GM19043 (cell line): ENCODE results near the gene CLDN24.

Source experiments
- ATAC-seq: cut with Tn5 transposase; IDR thresholded peaks from one replicate; pipeline ENCODE4 v1.9.1; 2021; ENCODE audit warnings: low read depth; ENCODE audit not compliant: unreplicated experiment

The CLDN24 gene

DNA sequence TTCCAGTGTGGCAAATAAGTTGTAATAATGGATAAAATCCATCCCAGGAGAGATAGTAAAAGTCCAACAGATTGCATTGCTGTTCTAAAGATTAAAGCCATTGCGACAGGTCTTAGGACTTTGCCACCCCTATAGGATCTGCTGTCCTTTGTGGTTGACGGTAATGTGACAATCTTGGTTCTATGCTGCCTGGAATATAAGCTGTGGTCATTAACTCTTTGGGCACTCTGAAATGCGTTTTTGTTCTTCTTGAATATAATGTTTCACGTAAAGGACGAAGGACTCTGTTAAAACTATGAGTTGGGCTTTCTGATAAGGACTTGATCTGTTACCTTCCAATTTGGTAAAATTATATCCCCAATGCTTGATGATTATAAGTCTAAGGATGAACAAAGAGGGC lies at the start of gene CLDN24:
Gene CLDN24 (minus strand): TSS at position 101 of the 400 bp plus-strand sequence. CDS start 0 bp downstream, at position 101.
- ATAC-seq = no peak

- ATAC-seq = no peak
These were observed 48.6 kb upstream of the CLDN24 start for GRCh38 chr4:183370786-183371185.

GRCh38 chr4:183369073-183369472 lies 46.8 kb upstream of the CLDN24 start:
- ATAC-seq = no peak

GRCh38 chr4:183366206-183366835 lies 44.1 kb upstream of the CLDN24 start:
- ATAC-seq = no peak

DNA sequence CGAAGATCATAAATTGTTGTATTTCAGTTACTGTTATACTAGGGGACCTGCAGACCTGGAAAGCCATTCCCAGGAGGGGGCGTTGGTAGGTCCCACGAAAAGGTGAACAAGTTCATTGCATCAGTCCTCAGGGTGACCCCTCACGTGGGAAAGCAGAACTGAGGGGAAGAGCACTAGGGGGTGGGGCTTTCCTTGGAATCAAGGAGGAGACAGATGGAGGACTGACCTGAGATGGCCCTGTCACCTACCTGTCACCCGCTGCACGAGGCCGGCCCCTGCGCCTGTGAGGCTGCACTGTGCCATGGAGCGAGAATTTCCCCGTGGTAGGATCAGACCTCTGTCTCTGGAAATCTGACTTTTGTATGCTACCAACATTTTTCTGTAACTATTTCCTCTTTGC lies 41.8 kb upstream of the CLDN24 start:
- ATAC-seq = no peak

DNA sequence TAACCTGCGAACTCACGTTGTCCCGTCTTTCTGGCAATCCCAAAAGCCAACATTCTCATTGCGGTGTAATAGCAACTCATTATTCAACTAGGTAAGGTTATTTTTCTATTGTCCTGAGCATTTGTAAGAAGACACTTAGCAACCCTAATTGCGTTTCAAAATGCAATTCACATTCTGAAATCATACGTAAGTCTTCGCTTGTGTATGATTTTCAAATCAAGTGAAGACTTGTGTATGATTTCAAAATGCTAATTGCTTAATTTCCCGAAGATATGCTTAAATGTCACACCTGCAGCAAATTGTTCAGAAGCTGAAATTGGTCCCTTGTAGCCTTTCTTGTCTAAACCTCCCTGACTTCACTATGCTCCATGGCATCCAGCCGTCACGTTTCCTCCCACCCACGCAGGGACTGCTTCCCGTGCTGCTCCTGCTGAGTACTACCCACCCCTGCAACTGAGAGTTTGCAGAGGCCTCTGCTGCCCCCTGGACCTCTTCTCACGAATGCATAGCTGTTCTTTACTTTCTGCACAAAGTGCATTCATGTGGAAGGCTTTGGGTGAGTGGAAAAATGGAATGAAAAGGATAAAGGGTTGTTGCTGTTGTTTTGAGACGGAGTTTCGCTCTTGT lies 40.8 kb upstream of the CLDN24 start:
- no peak for ATAC-seq

- ATAC-seq = no peak
These were observed 39.8 kb upstream of the CLDN24 start for GRCh38 chr4:183362036-183362435.

DNA sequence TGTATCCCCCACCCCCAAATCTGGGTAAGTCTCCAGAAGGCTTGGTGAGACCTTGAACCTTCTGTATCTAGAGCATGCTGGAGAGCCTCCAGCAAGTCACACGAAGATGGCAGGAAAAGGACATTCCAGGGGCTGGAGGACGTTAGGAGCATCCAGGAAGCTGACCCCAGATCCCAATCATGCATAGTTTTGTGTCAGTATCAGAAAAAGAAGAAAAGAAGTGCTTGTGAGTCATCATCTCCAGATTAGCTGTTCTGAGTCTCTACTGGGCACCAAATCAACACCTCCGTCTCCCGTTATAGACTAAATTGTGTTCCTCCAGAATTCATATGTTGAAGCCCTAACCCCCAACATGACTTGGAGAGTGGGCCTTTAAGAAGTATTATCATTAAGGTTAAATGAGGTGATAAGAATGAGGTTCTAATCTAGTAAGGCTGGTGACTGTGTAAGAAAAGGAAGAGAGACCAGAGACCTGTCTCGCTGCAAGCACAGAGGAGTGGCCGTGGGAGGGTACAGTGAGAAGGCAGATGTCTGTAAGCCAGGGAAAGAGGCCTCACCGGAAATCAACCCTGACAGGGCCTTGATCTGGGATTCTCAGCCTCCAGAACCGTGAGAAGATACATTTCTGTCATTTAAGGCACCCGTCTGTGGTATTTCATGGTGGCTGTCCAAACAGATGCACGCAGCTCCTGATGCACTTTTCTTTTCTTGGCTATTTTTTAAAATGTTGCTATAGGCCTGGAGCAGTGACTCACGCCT lies 38.1 kb upstream of the CLDN24 start:
- no peak for ATAC-seq

DNA sequence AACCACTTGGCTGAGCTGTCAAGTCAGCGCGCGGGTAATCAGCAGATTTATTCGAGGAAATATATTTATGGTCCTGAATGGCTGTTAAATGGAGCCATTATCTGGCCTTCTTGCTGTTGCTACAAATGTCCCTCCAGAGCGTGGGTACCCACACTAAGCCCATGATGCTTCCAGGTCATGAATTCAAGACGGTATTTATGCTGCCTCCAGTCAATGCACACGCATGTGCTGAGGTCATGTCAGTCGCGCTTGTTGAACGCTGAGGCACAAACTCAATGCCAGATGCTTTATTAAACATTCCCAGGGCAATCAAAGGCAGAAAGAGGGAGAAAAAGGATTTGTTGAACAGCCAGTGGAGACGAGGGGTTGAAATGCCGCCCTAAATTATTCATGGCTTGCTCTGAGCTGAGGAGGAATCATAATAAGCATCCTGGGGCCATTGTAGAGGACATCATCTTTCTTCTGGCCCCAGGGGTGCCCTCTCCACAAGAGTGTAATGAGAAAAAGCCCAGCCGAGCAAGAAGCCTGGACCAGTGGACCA lies 36.1 kb upstream of the CLDN24 start:
- no peak for ATAC-seq

DNA sequence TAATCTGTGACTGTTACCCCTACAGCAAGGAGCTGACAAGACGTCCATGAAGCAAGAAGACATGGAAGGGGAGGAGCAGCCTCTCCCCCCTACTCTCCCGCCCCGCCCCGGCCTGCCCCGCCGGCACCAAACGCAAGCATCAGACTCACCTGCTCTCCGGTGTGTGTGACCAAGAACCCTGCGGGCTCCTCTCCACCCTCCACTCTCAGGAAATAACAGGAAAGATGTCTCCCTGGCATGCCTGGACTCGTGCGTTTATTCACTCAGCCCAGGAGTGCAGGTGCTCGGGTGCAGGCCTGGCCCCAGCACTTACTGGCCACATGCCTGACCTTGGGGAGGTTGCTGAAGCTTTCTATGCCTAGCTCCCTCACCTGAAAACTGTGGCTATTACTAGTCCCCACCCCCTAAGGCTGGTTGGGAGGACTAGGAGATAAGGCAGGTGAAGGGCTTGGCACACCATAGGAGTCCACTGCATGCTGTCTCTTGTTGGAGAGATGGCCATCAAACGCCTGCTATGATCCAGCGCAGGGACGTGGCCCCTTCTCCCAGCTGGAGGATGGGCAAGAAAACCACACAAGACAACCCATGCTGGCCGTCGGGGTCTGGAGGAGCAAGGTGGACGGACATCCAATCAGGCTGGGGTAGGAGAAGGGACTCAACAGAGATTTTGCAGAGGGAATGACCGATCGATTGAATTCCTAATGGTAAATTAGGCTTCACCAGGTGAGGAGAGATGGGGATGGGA lies 34.9 kb upstream of the CLDN24 start:
- no peak for ATAC-seq

GRCh38 chr4:183356173-183356830 lies 34.1 kb upstream of the CLDN24 start:
- ATAC-seq = no peak

GRCh38 chr4:183355405-183355804 lies 33.2 kb upstream of the CLDN24 start:
- no peak for ATAC-seq

GRCh38 chr4:183354219-183354618 lies 32.0 kb upstream of the CLDN24 start:
- no peak for ATAC-seq

DNA sequence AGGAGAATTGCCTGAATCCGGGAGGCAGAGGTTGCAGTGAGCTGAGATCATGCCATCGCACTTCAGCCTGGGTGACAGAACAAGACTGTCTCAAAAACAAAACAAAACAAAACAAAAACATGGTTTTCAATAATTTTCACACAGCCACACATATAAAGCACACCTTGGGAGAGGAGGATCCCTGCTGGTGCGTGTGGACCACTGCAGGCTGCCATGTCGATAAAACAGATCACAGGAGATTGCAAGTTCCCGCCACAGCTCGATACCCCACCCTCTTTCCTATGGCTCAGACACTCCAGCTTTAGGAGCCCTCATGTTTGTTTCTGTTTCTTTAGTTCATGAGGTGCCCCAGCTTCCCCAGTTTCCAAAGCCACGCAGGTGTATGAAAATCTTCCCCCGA lies 31.3 kb upstream of the CLDN24 start:
- no peak for ATAC-seq

GRCh38 chr4:183352546-183352945 lies 30.3 kb upstream of the CLDN24 start:
- ATAC-seq = no peak

GRCh38 chr4:183350317-183351071 lies 28.3 kb upstream of the CLDN24 start:
- no peak for ATAC-seq

DNA sequence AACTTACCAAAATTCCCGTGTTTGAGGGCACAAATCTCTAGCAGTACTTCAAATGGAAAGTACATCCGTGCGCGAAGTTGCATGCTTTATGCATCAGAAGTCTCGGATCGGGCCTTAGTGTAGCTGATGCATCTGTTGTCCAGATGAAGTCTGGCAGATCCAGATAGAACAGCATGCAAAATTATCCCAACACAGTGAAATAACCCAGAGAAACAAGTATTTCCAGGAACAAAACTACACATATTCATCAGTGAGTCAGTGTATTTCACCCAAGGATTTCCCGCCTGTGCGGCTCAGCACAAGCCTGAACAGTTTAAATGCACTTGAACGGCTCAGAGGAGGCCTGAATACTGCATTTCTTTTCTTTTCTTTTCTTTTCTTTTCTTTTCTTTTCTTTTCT lies 27.4 kb upstream of the CLDN24 start:
- no peak for ATAC-seq

- ATAC-seq = no peak
These were observed 26.8 kb upstream of the CLDN24 start for GRCh38 chr4:183348706-183349659.
